Activated T-helper 17 cell treated with anti-CD3 and anti-CD28 coated beads, Interleukin-2, amount 50 U/mL, for 72 hours (primary cell): ENCODE measurements around the gene GTPBP3. TPM values are rescaled to one million over a fixed set of nuclear protein-coding genes. Genes with fewer than 3 reads are reported as not detected.
A peak's percentile ranks its signal among the peaks of the same experiment; 100 is the strongest.

Source experiments
- ATAC-seq: fragments of 150-1000 bp; cut with Tn5 transposase; replicated peaks from 2 replicates; pipeline ENCODE4 v1.10.0; 2021; ENCODE audit warnings: mild to moderate bottlenecking, moderate library complexity
- H3K27ac Mint-ChIP-seq: one replicate; pipeline ENCODE4 v1.8.0; 2022; ENCODE audit warnings: mixed read lengths
- H3K27me3 Mint-ChIP-seq: one replicate; pipeline ENCODE4 v1.8.0; 2022; ENCODE audit warnings: mixed read lengths
- H3K36me3 Mint-ChIP-seq: one replicate; pipeline ENCODE4 v1.8.0; 2022; ENCODE audit warnings: low read depth, mild to moderate bottlenecking, mixed read lengths
- H3K4me1 Mint-ChIP-seq: one replicate; pipeline ENCODE4 v1.8.0; 2022; ENCODE audit warnings: mixed read lengths
- H3K4me3 Mint-ChIP-seq: one replicate; pipeline ENCODE4 v1.8.0; 2022; ENCODE audit warnings: mild to moderate bottlenecking, mixed read lengths
- H3K9me3 Mint-ChIP-seq: one replicate; pipeline ENCODE4 v1.8.0; 2022; ENCODE audit warnings: mixed read lengths
- total RNA-seq, 2 donors: library from RNA; stranded (reverse); gene quantifications; one replicate each; pipeline ENCODE4 v1.2.3, GENCODE V29; 2022

Gene GTPBP3
- total RNA-seq, 2 donors from 2014 or later = 14.7 to 29.6 TPM

GRCh38 chr19:17320435-17320834, 16.9 kb upstream of the GTPBP3 start:
- ATAC-seq = no peak
- H3K9me3 Mint-ChIP-seq = no peaks in the 10 kb centered on the region
- no peaks in the 10 kb centered on the region for H3K27me3 Mint-ChIP-seq
- H3K36me3 Mint-ChIP-seq = peaks cover 61% of the 10 kb centered on the region
- no peak overlapping the region for H3K27ac Mint-ChIP-seq
- H3K4me3 Mint-ChIP-seq = no peak overlapping the region
- H3K4me1 Mint-ChIP-seq = peaks cover 5% of the 10 kb centered on the region

- no peak overlapping the region for H3K4me3 Mint-ChIP-seq
- no peaks in the 10 kb centered on the region for H3K9me3 Mint-ChIP-seq
- no peak for ATAC-seq
- H3K4me1 Mint-ChIP-seq = peaks cover 5% of the 10 kb centered on the region
- H3K27me3 Mint-ChIP-seq = no peaks in the 10 kb centered on the region
- H3K36me3 Mint-ChIP-seq = peaks cover 46% of the 10 kb centered on the region
- no peak overlapping the region for H3K27ac Mint-ChIP-seq
Measured at GRCh38 chr19:17321655-17322489, 15.5 kb upstream of the GTPBP3 start.

GRCh38 chr19:17322854-17323253, 14.5 kb upstream of the GTPBP3 start:
- peaks cover 5% of the 10 kb centered on the region for H3K4me1 Mint-ChIP-seq
- ATAC-seq = no peak

GRCh38 chr19:17323300-17323963, 13.9 kb upstream of the GTPBP3 start:
- no peak for ATAC-seq
- Mint-ChIP-seq H3K9me3 (no peaks in the 10 kb centered on the region), H3K27ac (no peak overlapping the region), H3K27me3 (no peaks in the 10 kb centered on the region), H3K4me1 (peaks cover 5% of the 10 kb centered on the region), H3K4me3 (peak overlapping the region; percentile 12), H3K36me3 (peaks cover 35% of the 10 kb centered on the region)

More at GRCh38 chr19:17322854-17323253, 14.5 kb upstream of the GTPBP3 start:
- Mint-ChIP-seq H3K36me3 (peaks cover 36% of the 10 kb centered on the region), H3K27ac (no peak overlapping the region), H3K4me3 (peak overlapping the region; percentile 12), H3K9me3 (no peaks in the 10 kb centered on the region), H3K27me3 (no peaks in the 10 kb centered on the region)

- Mint-ChIP-seq H3K4me1 (peaks cover 5% of the 10 kb centered on the region), H3K27ac (no peak overlapping the region), H3K4me3 (no peak overlapping the region), H3K27me3 (no peaks in the 10 kb centered on the region), H3K9me3 (no peaks in the 10 kb centered on the region), H3K36me3 (peaks cover 33% of the 10 kb centered on the region)
- peak; percentile 19 for ATAC-seq
Measured at GRCh38 chr19:17323964-17324332, 13.4 kb upstream of the GTPBP3 start.

GRCh38 chr19:17324357-17325114, 12.8 kb upstream of the GTPBP3 start:
- H3K36me3 Mint-ChIP-seq = peaks cover 27% of the 10 kb centered on the region

GRCh38 chr19:17325133-17325532, 12.2 kb upstream of the GTPBP3 start:
- no peak overlapping the region for H3K4me3 Mint-ChIP-seq
- peaks cover 5% of the 10 kb centered on the region for H3K4me1 Mint-ChIP-seq
- H3K36me3 Mint-ChIP-seq = peaks cover 21% of the 10 kb centered on the region
- no peak for ATAC-seq
- H3K27me3 Mint-ChIP-seq = no peaks in the 10 kb centered on the region
- H3K27ac Mint-ChIP-seq = no peak overlapping the region
- no peaks in the 10 kb centered on the region for H3K9me3 Mint-ChIP-seq

More at GRCh38 chr19:17324357-17325114, 12.8 kb upstream of the GTPBP3 start:
- Mint-ChIP-seq H3K4me3 (no peak overlapping the region), H3K27me3 (no peaks in the 10 kb centered on the region), H3K9me3 (no peaks in the 10 kb centered on the region), H3K27ac (no peak overlapping the region), H3K4me1 (peaks cover 5% of the 10 kb centered on the region)
- no peak for ATAC-seq

- H3K27ac Mint-ChIP-seq = no peak overlapping the region
- no peaks in the 10 kb centered on the region for H3K27me3 Mint-ChIP-seq
- no peak for ATAC-seq
- H3K4me1 Mint-ChIP-seq = peaks cover 5% of the 10 kb centered on the region
- H3K36me3 Mint-ChIP-seq = peaks cover 12% of the 10 kb centered on the region
- H3K9me3 Mint-ChIP-seq = no peaks in the 10 kb centered on the region
- no peak overlapping the region for H3K4me3 Mint-ChIP-seq
Measured at GRCh38 chr19:17325881-17326594, 11.3 kb upstream of the GTPBP3 start.

- Mint-ChIP-seq H3K4me3 (no peak overlapping the region), H3K9me3 (no peaks in the 10 kb centered on the region), H3K27ac (no peak overlapping the region), H3K4me1 (peaks cover 5% of the 10 kb centered on the region), H3K27me3 (no peaks in the 10 kb centered on the region), H3K36me3 (peaks cover 10% of the 10 kb centered on the region)
- no peak for ATAC-seq
Measured at GRCh38 chr19:17326595-17326966, 10.8 kb upstream of the GTPBP3 start.

- Mint-ChIP-seq H3K4me3 (no peak overlapping the region), H3K9me3 (no peaks in the 10 kb centered on the region), H3K4me1 (peaks cover 5% of the 10 kb centered on the region), H3K27me3 (no peaks in the 10 kb centered on the region), H3K36me3 (peaks cover 8% of the 10 kb centered on the region), H3K27ac (no peak overlapping the region)
- ATAC-seq = no peak
Measured at GRCh38 chr19:17327068-17327653, 10.2 kb upstream of the GTPBP3 start.

GRCh38 chr19:17327654-17328516, 9.5 kb upstream of the GTPBP3 start:
- Mint-ChIP-seq H3K4me3 (peak overlapping the region; percentile 61), H3K4me1 (no peaks in the 10 kb centered on the region), H3K27me3 (no peaks in the 10 kb centered on the region), H3K27ac (peak overlapping the region; percentile 56), H3K9me3 (no peaks in the 10 kb centered on the region), H3K36me3 (peaks cover under 1% of the 10 kb centered on the region)
- peak; percentile 83 for ATAC-seq

GRCh38 chr19:17328517-17329365, 8.6 kb upstream of the GTPBP3 start:
- Mint-ChIP-seq H3K4me3 (peak overlapping the region; percentile 61), H3K9me3 (no peaks in the 10 kb centered on the region), H3K27ac (no peak overlapping the region), H3K4me1 (peaks cover 2% of the 10 kb centered on the region), H3K36me3 (no peaks in the 10 kb centered on the region), H3K27me3 (no peaks in the 10 kb centered on the region)
- ATAC-seq = peak; percentile 22
